IMR-90 (cell line): ENCODE results near the gene KCTD8. TPM values are rescaled to one million over a fixed set of nuclear protein-coding genes. Genes with fewer than 3 reads are reported as not detected.
A peak's percentile ranks its signal among the peaks of the same experiment; 100 is the strongest.

Experiments used
- ATAC-seq: fragments of 200-7000 bp; cut with Tn5 transposase; 2 replicates; pipeline ENCODE4 v1.9.1; 2020; ENCODE audit warnings: low read depth, mild to moderate bottlenecking, moderate library complexity
- BruUV-seq: library from RNA; stranded (reverse); fragments of 400-500 nt; replicated peaks from 2 replicates; lab custom pipeline; 2021; lab: Mats Ljungman, UMichigan
- CTCF ChIA-PET: fragments of 300-600 bp; formaldehyde crosslinking; extraction: SDS; loops from one replicate; lab custom pipeline; 2021; ENCODE audit warnings: antibody characterized with exemption; lab: Yijun Ruan, JAX
- POLR2A ChIA-PET: fragments of 300-600 bp; sonication (Branson Sonifier 250); formaldehyde crosslinking; loops from one replicate; lab custom pipeline; 2022; ENCODE audit warnings: antibody characterized with exemption; ENCODE audit not compliant: unreplicated experiment; lab: Charles Lee
- DNase-seq: peaks from one replicate; pipeline ENCODE4 v3.0.0; 2013
- H2AFZ ChIP-seq: replicated peaks from 2 replicates; pipeline ENCODE3; 2013; ENCODE audit warnings: low read length, mild to moderate bottlenecking; ENCODE audit not compliant: poor library complexity
- H2AK5ac ChIP-seq: 2 replicates; pipeline ENCODE4 v1.6.1; 2013; ENCODE audit warnings: low read depth, low read length, inconsistent platforms
- H2AK9ac ChIP-seq: replicated peaks from 2 replicates; pipeline ENCODE3; 2013; ENCODE audit warnings: mild to moderate bottlenecking, low read depth, low read length, moderate library complexity; ENCODE audit not compliant: poor library complexity
- H2BK120ac ChIP-seq: 2 replicates; pipeline ENCODE4 v1.6.1; 2013; ENCODE audit warnings: low read depth, low read length, inconsistent platforms
- H2BK15ac ChIP-seq: 3 replicates; pipeline ENCODE4 v1.6.1; 2013; ENCODE audit warnings: low read depth, low read length, inconsistent platforms
- H2BK20ac ChIP-seq: 2 replicates; pipeline ENCODE4 v1.6.1; 2013; ENCODE audit warnings: low read depth, mild to moderate bottlenecking, inconsistent platforms, low read length, moderate library complexity
- H2BK5ac ChIP-seq: 2 replicates; pipeline ENCODE4 v1.6.1; 2013; ENCODE audit warnings: mild to moderate bottlenecking, low read depth, low read length, inconsistent platforms; ENCODE audit not compliant: poor library complexity, severe bottlenecking
- H3K14ac ChIP-seq: replicated peaks from 2 replicates; pipeline ENCODE4 v1.6.1; 2013; ENCODE audit warnings: low read depth, low read length, inconsistent platforms
- H3K18ac ChIP-seq: 2 replicates; pipeline ENCODE4 v1.6.1; 2013; ENCODE audit warnings: low read depth, low read length, control low read depth
- H3K23ac ChIP-seq: 2 replicates; pipeline ENCODE4 v1.6.1; 2013; ENCODE audit warnings: low read depth, low read length, inconsistent platforms
- H3K27ac ChIP-seq: 2 replicates; pipeline ENCODE4 v1.5.1; 2013; ENCODE audit warnings: mild to moderate bottlenecking, control low read depth, low read length; ENCODE audit not compliant: insufficient read depth
- H3K27me3 ChIP-seq: 2 replicates; pipeline ENCODE4 v1.6.1; 2013; ENCODE audit warnings: low read length; ENCODE audit not compliant: control insufficient read depth, insufficient read depth
- H3K36me3 ChIP-seq: 2 replicates; pipeline ENCODE4 v1.6.1; 2013; ENCODE audit warnings: low read length, mixed read lengths; ENCODE audit not compliant: control insufficient read depth, insufficient read depth
- H3K4ac ChIP-seq: 2 replicates; pipeline ENCODE4 v1.6.1; 2013; ENCODE audit warnings: low read depth, low read length, inconsistent platforms
- H3K4me1 ChIP-seq: 2 replicates; pipeline ENCODE4 v1.6.1; 2013; ENCODE audit warnings: low read length, mixed read lengths; ENCODE audit not compliant: control insufficient read depth, insufficient read depth
- H3K4me2 ChIP-seq: 2 replicates; pipeline ENCODE4 v1.6.1; 2013; ENCODE audit warnings: low read depth, mild to moderate bottlenecking, control low read depth, low read length, moderate library complexity
- H3K4me3 ChIP-seq: 2 replicates; pipeline ENCODE4 v1.5.1; 2013; ENCODE audit warnings: low read depth, mild to moderate bottlenecking, control low read depth, low read length, moderate library complexity; ENCODE audit not compliant: insufficient read depth
- H3K56ac ChIP-seq: 2 replicates; pipeline ENCODE4 v1.6.1; 2013; ENCODE audit warnings: low read length, inconsistent platforms; ENCODE audit not compliant: insufficient read depth; ENCODE audit errors: extremely low read depth
- H3K79me1 ChIP-seq, 2 experiments: 2 replicates each; pipeline ENCODE4 v1.6.1; 2013; ENCODE audit warnings: low read length in 2 of 2, inconsistent platforms in 1 of 2, low read depth in 1 of 2
- H3K9ac ChIP-seq: 2 replicates; pipeline ENCODE4 v1.6.1; 2013; ENCODE audit warnings: low read depth, low read length, control low read depth
- H3K9me1 ChIP-seq: 2 replicates; pipeline ENCODE4 v1.6.1; 2013; ENCODE audit warnings: low read length, inconsistent platforms; ENCODE audit not compliant: insufficient read depth
- H3K9me3 ChIP-seq: 2 replicates; pipeline ENCODE4 v1.6.1; 2013; ENCODE audit warnings: low read length; ENCODE audit not compliant: control insufficient read depth, insufficient read depth
- H4K20me1 ChIP-seq: 2 replicates; pipeline ENCODE4 v1.6.1; 2013; ENCODE audit warnings: low read length, inconsistent platforms; ENCODE audit not compliant: insufficient read depth
- H4K5ac ChIP-seq: 2 replicates; pipeline ENCODE4 v1.6.1; 2013; ENCODE audit warnings: mild to moderate bottlenecking, low read depth, low read length, control low read depth
- H4K8ac ChIP-seq, 2 experiments: 2 replicates each; pipeline ENCODE4 v1.6.1; 2013; ENCODE audit warnings: low read depth in 2 of 2, low read length in 2 of 2, control low read depth in 1 of 2, inconsistent platforms in 1 of 2
- H4K91ac ChIP-seq: 2 replicates; pipeline ENCODE4 v1.6.1; 2013; ENCODE audit warnings: low read depth, low read length, inconsistent platforms; ENCODE audit not compliant: insufficient read depth
- CHD1 ChIP-seq: IDR thresholded peaks from 2 replicates; pipeline ENCODE4 v1.6.1; 2012; ENCODE audit warnings: low read depth, low read length, improper control_type of control experiment
- FOS ChIP-seq: fragments of 150-350 bp; IDR thresholded peaks from 2 replicates; pipeline ENCODE4 v1.6.1; 2016; ENCODE audit warnings: low read depth, low read length
- MAFK ChIP-seq: IDR thresholded peaks from 2 replicates; pipeline ENCODE4 v1.6.1; 2012; ENCODE audit warnings: low read depth, low read length, improper control_type of control experiment
- NFE2L2 ChIP-seq: fragments of 150-350 bp; IDR thresholded peaks from 2 replicates; pipeline ENCODE4 v1.6.1; 2016; ENCODE audit warnings: low read depth, mild to moderate bottlenecking, low read length
- dilution Hi-C: fragments of 300-500 bp; cut with HindIII; formaldehyde crosslinking; loops from one replicate; pipeline ENCODE4 v1.14.3; 2018; ENCODE audit warnings: low sequenced_read_pairs; ENCODE audit not compliant: unreplicated experiment
- in situ Hi-C: fragments of 300-500 bp; cut with MboI; formaldehyde crosslinking; loops from 3 replicates; pipeline ENCODE4 v1.14.3; 2019; ENCODE audit warnings: low sequenced_read_pairs, inconsistent platforms, mixed read lengths
- intact Hi-C: fragments of 100-400 bp; cut with micrococcal nuclease; formaldehyde crosslinking; loops from 2 replicates; pipeline ENCODE4 v1.10.0; 2022
- polyA plus RNA-seq, 3 experiments: library from polyadenylated mRNA; depleted of rRNA; stranded (reverse); fragments of >200 nt; gene quantifications; 2 replicates each; pipeline ENCODE4 v1.2.3, GENCODE V29; 2012; ENCODE audit warnings: low replicate concordance in 1 of 3
- total RNA-seq: library from RNA; depleted of rRNA; stranded (reverse); fragments of >200 nt; gene quantifications from 2 replicates; pipeline ENCODE4 v1.2.3, GENCODE V29; 2012

The KCTD8 gene
- total and polyA plus RNA-seq, 2 of the 4 experiments (the other 2 are of a cell fraction), result 0.03 TPM; not detected in 1

GRCh38 chr4:44145868-44146267 is 302.7 kb downstream of the KCTD8 start:
- Histone ChIP-seq H3K9me3 (peaks cover 2% of the 10 kb centered on the region; the same call in 1 of the 2 replicates), H2BK20ac (no peak overlapping the region), H3K79me1 (no peaks in the 10 kb centered on the region), H3K4me3 (no peak overlapping the region), H3K23ac (no peak overlapping the region), H2AFZ (no peak overlapping the region), H2BK15ac (no peak overlapping the region), H2AK9ac (no peak overlapping the region), H3K36me3 (no peaks in the 10 kb centered on the region), H4K20me1 (no peaks in the 10 kb centered on the region), H4K5ac (no peak overlapping the region), H3K27ac (no peak overlapping the region), H3K4me1 (no peaks in the 10 kb centered on the region), H3K14ac (no peak overlapping the region), H3K18ac (no peak overlapping the region), H2AK5ac (no peak overlapping the region), H3K4me2 (no peak overlapping the region), H3K4ac (no peak overlapping the region), H4K91ac (no peak overlapping the region), H4K8ac (no peak overlapping the region), H3K27me3 (no peaks in the 10 kb centered on the region), H3K56ac (no peak overlapping the region), H2BK120ac (no peak overlapping the region), H2BK5ac (no peak overlapping the region), H3K9ac (no peak overlapping the region), H3K9me1 (no peaks in the 10 kb centered on the region)
- no TSS peak for BruUV-seq
- intact Hi-C loops, result no loop called here
- CTCF ChIA-PET, result no interaction called here
- TF ChIP-seq MAFK, result no peak
- no peak for TF ChIP-seq FOS
- TF ChIP-seq CHD1, result no peak
- no peak for TF ChIP-seq NFE2L2
- no peak for ATAC-seq
- dilution Hi-C loops, result no loop called here
- POLR2A ChIA-PET, result no interaction called here
- in situ Hi-C loops, result no loop called here
- DNase-seq, result peak; percentile 48
